HepG2 (cell line): ENCODE data around the gene CRYBA2. TPM values are rescaled to one million over a fixed set of nuclear protein-coding genes. Genes with fewer than 3 reads are reported as not detected.

Experiments
- AHR ChIP-seq: IDR thresholded peaks from 2 replicates; pipeline ENCODE4 v1.6.1; 2018; ENCODE audit warnings: missing genetic modification reagents, missing compliant biosample characterization
- CTCF ChIP-seq: sonication (generic); formaldehyde crosslinking; IDR thresholded peaks from 2 replicates; pipeline ENCODE4 v1.5.0; 2020; ENCODE audit warnings: mild to moderate bottlenecking, missing genetic modification reagents, moderate library complexity
- EED ChIP-seq: sonication (generic); formaldehyde crosslinking; IDR thresholded peaks from 2 replicates; pipeline ENCODE4 v1.5.0; 2020; ENCODE audit warnings: mild to moderate bottlenecking, missing genetic modification reagents
- FOXA1 ChIP-seq, 2 experiments: fragments of 450-650 bp in 1 of 2; sonication (generic) in 1 of 2; formaldehyde crosslinking in 1 of 2; IDR thresholded peaks; 2 replicates each; pipeline versions ENCODE4 v1.4.0 to v1.6.1; 2016 to 2020; ENCODE audit warnings: missing genetic modification reagents in 1 of 2
- JDP2 ChIP-seq: sonication (generic); formaldehyde crosslinking; IDR thresholded peaks from 2 replicates; pipeline ENCODE4 v1.8.1; 2022; ENCODE audit warnings: missing genetic modification reagents, borderline replicate concordance
- PATZ1 ChIP-seq: sonication (generic); formaldehyde crosslinking; IDR thresholded peaks from 2 replicates; pipeline ENCODE4 v1.4.0; 2020; ENCODE audit warnings: missing genetic modification reagents
- PAXIP1 ChIP-seq: sonication (generic); formaldehyde crosslinking; conservative IDR thresholded peaks from 2 replicates; pipeline ENCODE4 v1.4.0; 2020; ENCODE audit warnings: mild to moderate bottlenecking, missing genetic modification reagents, moderate library complexity
- PHF21A ChIP-seq: sonication (generic); formaldehyde crosslinking; IDR thresholded peaks from 2 replicates; pipeline ENCODE4 v1.5.0; 2020; ENCODE audit warnings: mild to moderate bottlenecking, missing genetic modification reagents
- RBAK ChIP-seq: sonication (generic); formaldehyde crosslinking; IDR thresholded peaks from 2 replicates; pipeline ENCODE4 v1.5.1; 2020; ENCODE audit warnings: mild to moderate bottlenecking, missing genetic modification reagents
- SRF ChIP-seq: IDR thresholded peaks from 2 replicates; pipeline ENCODE4 v1.6.1; 2011; ENCODE audit warnings: mild to moderate bottlenecking, low read depth, low read length, moderate library complexity
- TBX2 ChIP-seq: sonication (generic); formaldehyde crosslinking; IDR thresholded peaks from 2 replicates; pipeline ENCODE4 v1.5.0; 2020; ENCODE audit warnings: missing genetic modification reagents, mild to moderate bottlenecking, borderline replicate concordance
- ZBTB2 ChIP-seq: sonication (generic); formaldehyde crosslinking; IDR thresholded peaks from 2 replicates; pipeline ENCODE4 v1.8.0; 2022; ENCODE audit warnings: low read depth, missing genetic modification reagents
- ZNF280B ChIP-seq: sonication (generic); formaldehyde crosslinking; IDR thresholded peaks from 2 replicates; pipeline ENCODE4 v1.5.0; 2020; ENCODE audit warnings: missing genetic modification reagents, mild to moderate bottlenecking, borderline replicate concordance
- ZNF282 ChIP-seq: fragments of 450-650 bp; IDR thresholded peaks from 2 replicates; pipeline ENCODE4 v1.6.1; 2018; ENCODE audit not compliant: partially characterized antibody
- ZNF30 ChIP-seq: sonication (generic); formaldehyde crosslinking; IDR thresholded peaks from 2 replicates; pipeline ENCODE4 v1.5.0; 2020; ENCODE audit warnings: mild to moderate bottlenecking, missing genetic modification reagents
- ZNF564 ChIP-seq: sonication (generic); formaldehyde crosslinking; IDR thresholded peaks from 2 replicates; pipeline ENCODE4 v1.8.1; 2023; ENCODE audit warnings: mild to moderate bottlenecking, missing genetic modification reagents
- ZNF570 ChIP-seq: sonication (generic); formaldehyde crosslinking; IDR thresholded peaks from 2 replicates; pipeline ENCODE4 v1.4.0; 2020; ENCODE audit warnings: mild to moderate bottlenecking, missing genetic modification reagents, borderline replicate concordance
- ZNF644 ChIP-seq: IDR thresholded peaks from 2 replicates; pipeline ENCODE4 v1.6.1; 2016; ENCODE audit warnings: low read depth
- polyA plus RNA-seq, 8 experiments: library from polyadenylated mRNA; depleted of rRNA in 3 of 8; stranded (reverse) in 7 of 8; unstranded in 1 of 8; fragments of >200 nt; fragmentation: Illumina TruSeq in 4 of 8; extraction: Trizol in 4 of 8; gene quantifications; 2 replicates each; pipeline versions ENCODE4 v1.2.1 to v1.2.3, GENCODE V29; 2011 to 2016; ENCODE audit warnings: low read depth in 4 of 8, missing spikeins in 1 of 8, mixed read lengths in 1 of 8; ENCODE audit not compliant: insufficient read depth in 1 of 8
- total RNA-seq, 5 experiments: library from RNA; depleted of rRNA; stranded (reverse); fragments of >200 nt; fragmentation: Illumina TruSeq; extraction: Trizol; gene quantifications; 2 replicates each; pipeline ENCODE4 v1.2.3, GENCODE V29; 2016; ENCODE audit warnings: low read depth in 1 of 5

CRYBA2 gene
- total and polyA plus RNA-seq, 2 of the 13 experiments (the other 11 are each of a cell fraction or from before 2014, with no cell fraction given), result not detected

GRCh38 chr2:219001577-219002394 is 8.6 kb upstream of the CRYBA2 start (continued):
- TF ChIP-seq AHR (CRISPR knock-in tag) (0 out of 2 replicates have a peak, but pooled peaks have one; percentile 31), ZNF280B (CRISPR knock-in tag) (no peak; the same call in 1 of the 2 replicates), CTCF (CRISPR knock-in tag) (peak; percentile 19; the same call in 1 of the 2 replicates), JDP2 (no peak; the same call in 1 of the 2 replicates), PHF21A (peak; percentile 95), EED (CRISPR knock-in tag) (no peak), TBX2 (CRISPR knock-in tag) (peak; percentile 100), ZNF644 (no peak), ZNF30 (no peak), ZBTB2 (CRISPR knock-in tag) (peak; percentile 80; the same call in 1 of the 2 replicates), ZNF570 (CRISPR knock-in tag) (no peak), ZNF564 (CRISPR knock-in tag) (peak; percentile 66), ZNF282 (no peak), FOXA1 (IDR thresholded peaks at IDR 0.05) (no peak), FOXA1 (CRISPR knock-in tag; IDR thresholded peaks at IDR 0.05) (peak; percentile 94), RBAK (no peak), PAXIP1 (CRISPR knock-in tag) (peak; percentile 89), PATZ1 (peak; percentile 98), SRF (no peak)
